Heart left ventricle (tissue), 16 donors: ENCODE data around the gene SUSD1. TPM values are rescaled to one million over a fixed set of nuclear protein-coding genes. Genes with fewer than 3 reads are reported as not detected.
A peak's percentile ranks its signal among the peaks of the same experiment; 100 is the strongest.

Source experiments
- ATAC-seq, 4 donors: fragments of 200-7000 bp; cut with Tn5 transposase; one replicate each; pipeline ENCODE4 v1.9.1; 2020 to 2022; ENCODE audit warnings: moderate library complexity in 4 of 4, mild to moderate bottlenecking in 3 of 4, moderate number of reproducible peaks in 1 of 4
- DNase-seq, 5 donors: peaks; one replicate each; pipeline ENCODE4 v3.0.0-alpha.2; 2020
- H3K27ac ChIP-seq, 12 donors: fragments of 200-600 bp; sonication (generic) in 4 of 12; one replicate each; pipeline versions ENCODE4 v1.5.0 to v1.8.0; 2016 to 2022; ENCODE audit warnings: mild to moderate bottlenecking in 2 of 12
- H3K27me3 ChIP-seq, 9 donors: fragments of 200-600 bp; sonication (generic) in 2 of 9; one replicate each; pipeline versions ENCODE4 v1.5.1 to v1.8.0; 2016 to 2022; ENCODE audit warnings: mild to moderate bottlenecking in 3 of 9
- H3K36me3 ChIP-seq, 9 donors: fragments of 200-600 bp; sonication (generic) in 2 of 9; one replicate each; pipeline versions ENCODE4 v1.5.0 to v1.8.0; 2018 to 2022; ENCODE audit warnings: mild to moderate bottlenecking in 2 of 9
- H3K4me1 ChIP-seq, 12 donors: fragments of 200-600 bp; sonication (generic) in 4 of 12; one replicate each; pipeline versions ENCODE4 v1.5.0 to v1.8.0; 2016 to 2022; ENCODE audit warnings: mild to moderate bottlenecking in 3 of 12
- H3K4me3 ChIP-seq, 12 donors: fragments of 200-600 bp; sonication (generic) in 4 of 12; one replicate each; pipeline versions ENCODE4 v1.5.0 to v1.8.0; 2017 to 2022; ENCODE audit warnings: mild to moderate bottlenecking in 9 of 12, moderate library complexity in 4 of 12
- H3K9me3 ChIP-seq, 12 donors: fragments of 200-600 bp; sonication (generic) in 4 of 12; one replicate each; pipeline versions ENCODE4 v1.5.0 to v1.8.0; 2016 to 2022; ENCODE audit warnings: mild to moderate bottlenecking in 1 of 12
- POLR2A ChIP-seq, 2 donors: fragments of 450-650 bp; IDR thresholded peaks; one replicate each; pipeline ENCODE4 v1.6.1; 2017; ENCODE audit warnings: antibody characterized with exemption in 2 of 2, mild to moderate bottlenecking in 2 of 2, moderate library complexity in 2 of 2
- WGBS, 4 donors: extraction: QIAGEN DNeasy Blood & Tissue Kit in 2 of 4; methylation state at CpG; one replicate each; pipeline versions ENCODE4 v1.1.5 to v1.1.7; 2013 to 2018; 5-methylcytosine and 5-hydroxymethylcytosine counted together
- intact Hi-C, 10 donors: fragments of 100-400 bp; cut with DNase I; formaldehyde crosslinking; loops; one replicate each; pipeline versions ENCODE4 v1.11.1 to v1.14.2; 2022
- polyA plus RNA-seq, 2 donors: library from polyadenylated mRNA; stranded (reverse); fragments of 200-250 nt; gene quantifications; one replicate each; pipeline ENCODE4 v1.2.3, GENCODE V29; 2013
- total RNA-seq, 9 donors: library from RNA; depleted of rRNA in 2 of 9; stranded (reverse); fragments of >200 nt in 2 of 9; fragmentation: NEBNext Ultra II Directional in 3 of 9; extraction: Animal tissue kit (Norgen Biotek cat#: 25700) in 3 of 9; gene quantifications; one replicate each; pipeline versions ENCODE4 v1.1.0 to v1.2.4, GENCODE V29; 2016 to 2023
- TF ChIP-seq, protein P1 (sequence below), 12 donors: fragments of 200-600 bp; sonication (generic) in 4 of 12; IDR thresholded peaks; one replicate each; pipeline versions ENCODE4 v1.5.0 to v1.8.0; 2018 to 2022; ENCODE audit warnings: antibody characterized with exemption in 12 of 12, mild to moderate bottlenecking in 5 of 12
- donor health status: ischemic (EF 13 %, LVEDD 7.1; RV severe dilation, severe dysfunction).
- donor health status: healthy with polysubstance abuse.
- donor health status: DM: no; HTN: yes; CAD: no.
- donor health status: DM: no; HTN: no; CAD: no.
- donor health status: ischemic (EF 25% LVEDD 6.9; RV normal size, moderate dysfunction).
- donor health status: ischemic (EF 25% LVEDD 5.7; RV mildly dilated, moderate dysfunction).
- donor health status: healthy.
- donor health status: DM: yes; HTN: yes; CAD: no.
- donor health status: ischemic (EF 35%, LVEDD 5.7; RV mildly dilated, moderate dysfunction).
- donor health status: nonischemic (EF 11% LVEDD 7.7; RV severe dilation, severe dysfunction).
- donor health status: DM: yes; HTN: yes; CAD: no.
- donor health status: PGD.
- donor health status: ischemic (EF 29% LVEDD 5.4; RV normal size, mild dysfunction).
- donor health status: nonischemic (EF 23%, LVEDD 6.1; RV moderate dilation, normal function).

The SUSD1 gene
- total and polyA plus RNA-seq, 11 donors = 1.0 to 22.7 (median 6.0) TPM

DNA sequence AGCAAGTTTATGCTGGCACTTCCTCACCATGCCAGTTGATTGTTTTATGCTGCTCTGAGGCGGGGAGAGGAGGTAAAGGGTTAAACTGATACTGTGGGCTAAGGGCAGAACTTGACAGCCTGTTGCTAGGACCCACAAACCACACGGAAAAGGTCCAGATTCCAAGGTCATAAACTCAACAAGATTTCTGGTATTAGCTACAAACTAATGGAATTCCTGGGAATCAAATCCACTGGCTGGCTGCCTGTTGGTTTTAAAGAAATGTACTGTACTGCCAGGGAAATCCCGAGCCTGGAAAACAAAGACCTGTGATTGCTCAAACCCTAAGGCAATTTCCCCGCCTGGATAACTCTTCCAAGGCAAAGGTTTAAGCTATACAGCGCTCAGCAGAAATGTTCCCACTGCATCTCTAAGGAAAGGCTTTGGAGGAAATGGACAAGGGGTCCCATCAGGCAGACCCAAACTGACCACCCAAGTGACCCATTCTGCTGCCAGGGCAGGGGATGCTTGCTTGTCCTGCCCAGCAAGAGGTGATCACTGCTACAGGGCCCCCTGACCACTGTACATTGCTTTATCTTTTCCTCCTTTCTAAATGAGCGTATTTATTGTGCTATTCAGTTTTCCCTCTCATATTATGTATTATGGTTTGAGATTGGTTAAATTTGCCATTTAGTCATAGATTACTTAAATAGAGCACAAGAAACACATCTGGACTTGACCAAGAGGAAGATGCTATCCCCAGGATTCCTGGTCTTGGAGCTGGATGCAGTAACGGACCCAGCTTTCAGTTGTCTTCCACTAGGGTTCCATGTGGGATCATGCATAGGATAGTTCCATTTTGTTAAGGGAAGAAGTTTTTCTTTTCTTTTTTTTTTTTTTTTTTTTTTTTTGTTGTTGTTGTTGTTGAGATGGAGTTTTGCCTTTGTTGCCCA, 124.3 kb downstream of the SUSD1 start:
- peak in 3 of 4 donors; percentile 54 to 66 (median 55) for ATAC-seq
- H3K27ac ChIP-seq = peak overlapping the region in 11 of 12 donors; percentile 7 to 86 (median 50)
- H3K36me3 ChIP-seq = no peaks in the 10 kb centered on the region
- H3K4me3 ChIP-seq = no peak overlapping the region
- peaks cover 0 to 45% (median 24%) of the 10 kb centered on the region in 12 donors for H3K4me1 ChIP-seq
- no peaks in the 10 kb centered on the region for H3K27me3 ChIP-seq
- 51 to 64% (median 60%) methylated on average over 7 of the region's 7 CpGs for WGBS, 4 donors
- DNase-seq = peak in 3 of 5 donors; percentile 44 to 60 (median 44)
- intact Hi-C loops = no loop called here
- H3K9me3 ChIP-seq = peaks cover 0 to 5% (median 0%) of the 10 kb centered on the region in 12 donors
- TF ChIP-seq, protein P1, sequence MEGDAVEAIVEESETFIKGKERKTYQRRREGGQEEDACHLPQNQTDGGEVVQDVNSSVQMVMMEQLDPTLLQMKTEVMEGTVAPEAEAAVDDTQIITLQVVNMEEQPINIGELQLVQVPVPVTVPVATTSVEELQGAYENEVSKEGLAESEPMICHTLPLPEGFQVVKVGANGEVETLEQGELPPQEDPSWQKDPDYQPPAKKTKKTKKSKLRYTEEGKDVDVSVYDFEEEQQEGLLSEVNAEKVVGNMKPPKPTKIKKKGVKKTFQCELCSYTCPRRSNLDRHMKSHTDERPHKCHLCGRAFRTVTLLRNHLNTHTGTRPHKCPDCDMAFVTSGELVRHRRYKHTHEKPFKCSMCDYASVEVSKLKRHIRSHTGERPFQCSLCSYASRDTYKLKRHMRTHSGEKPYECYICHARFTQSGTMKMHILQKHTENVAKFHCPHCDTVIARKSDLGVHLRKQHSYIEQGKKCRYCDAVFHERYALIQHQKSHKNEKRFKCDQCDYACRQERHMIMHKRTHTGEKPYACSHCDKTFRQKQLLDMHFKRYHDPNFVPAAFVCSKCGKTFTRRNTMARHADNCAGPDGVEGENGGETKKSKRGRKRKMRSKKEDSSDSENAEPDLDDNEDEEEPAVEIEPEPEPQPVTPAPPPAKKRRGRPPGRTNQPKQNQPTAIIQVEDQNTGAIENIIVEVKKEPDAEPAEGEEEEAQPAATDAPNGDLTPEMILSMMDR (IDR thresholded peaks at IDR 0.05) = no peak
- no peak for TF ChIP-seq POLR2A (IDR thresholded peaks at IDR 0.05)

DNA sequence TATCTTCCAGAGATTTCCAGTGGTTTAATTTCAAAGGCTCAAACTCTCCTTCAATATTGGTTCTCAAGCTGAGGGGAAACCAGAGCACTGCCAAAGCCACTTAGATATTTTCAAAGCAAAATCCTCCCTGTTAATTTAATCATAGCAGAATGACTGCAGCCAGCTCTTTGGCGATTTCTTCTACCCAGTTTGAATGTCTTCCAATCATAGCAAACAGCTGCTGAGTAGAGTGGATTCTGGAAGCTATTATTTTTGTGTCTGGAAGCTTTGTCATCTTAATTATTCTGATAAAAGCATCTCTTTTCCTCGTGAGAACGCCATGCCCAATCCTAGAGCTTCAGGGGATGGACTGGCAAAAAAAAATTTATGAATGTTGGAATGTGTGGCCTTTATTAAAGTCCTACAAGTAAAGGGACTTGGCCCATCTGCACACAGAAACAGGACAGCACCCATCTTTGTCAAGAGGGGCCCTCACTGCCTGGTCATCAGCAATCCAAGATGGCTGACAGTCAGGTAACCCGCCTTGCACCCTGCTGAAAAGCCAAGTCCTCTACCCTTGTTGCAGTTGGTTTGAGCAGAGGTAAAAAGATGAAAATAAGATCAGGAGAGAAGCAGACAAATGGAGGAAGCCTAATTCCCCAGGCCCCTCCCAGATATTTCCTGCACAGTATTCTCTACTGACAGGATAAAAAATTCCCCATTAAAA, 125.1 kb downstream of the SUSD1 start:
- Histone ChIP-seq H3K4me3 (no peak overlapping the region), H3K36me3 (no peaks in the 10 kb centered on the region), H3K4me1 (peaks cover 0 to 45% (median 24%) of the 10 kb centered on the region in 12 donors), H3K27ac (peak overlapping the region in 11 of 12 donors; percentile 7 to 86 (median 50)), H3K9me3 (peaks cover 0 to 5% (median 0%) of the 10 kb centered on the region in 12 donors), H3K27me3 (no peaks in the 10 kb centered on the region)
- TF ChIP-seq POLR2A (IDR thresholded peaks at IDR 0.05) = no peak
- TF ChIP-seq, protein P1 (IDR thresholded peaks at IDR 0.05) = no peak
- intact Hi-C loops = no loop called here
- WGBS, 4 donors = 37 to 55% (median 40%) methylated on average over 4 of the region's 4 CpGs
- ATAC-seq (peak in 2 of 4 donors; percentile 25 to 54), DNase-seq (no peak)

DNA sequence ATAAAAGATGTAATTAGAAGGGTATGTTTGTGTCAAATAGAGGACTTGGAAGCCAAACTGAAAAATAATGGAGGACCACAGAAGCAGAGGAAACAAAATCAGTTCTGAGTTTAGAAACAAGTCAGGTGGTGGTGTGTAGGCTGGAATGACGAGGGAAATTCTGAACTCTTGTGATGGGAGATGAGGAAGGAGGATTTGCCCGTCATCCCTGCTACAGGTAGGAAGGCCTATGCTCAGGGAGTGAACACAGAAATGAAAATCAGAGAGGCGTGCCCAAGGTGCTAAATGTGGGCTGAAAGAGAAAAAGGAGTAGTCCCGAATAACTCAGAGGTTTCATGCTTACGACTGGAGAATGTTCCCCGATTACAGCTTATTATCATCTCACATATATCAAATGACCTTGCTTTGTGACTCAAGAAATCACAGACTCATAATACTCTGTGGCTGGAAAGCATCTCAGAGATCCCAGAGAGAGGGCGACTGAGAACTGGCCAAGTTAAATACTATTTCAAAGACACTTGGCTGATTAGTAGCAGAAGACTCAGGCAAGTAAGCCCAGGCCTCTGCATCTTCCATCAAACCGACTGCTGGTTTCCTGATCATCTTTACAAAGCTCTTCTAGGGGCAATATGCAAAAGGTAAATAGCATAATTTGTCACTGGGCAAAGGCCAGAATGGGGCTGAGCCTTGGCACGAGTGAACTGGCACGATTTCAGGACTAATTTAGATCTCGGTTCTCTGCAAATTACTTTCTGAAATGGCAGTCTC, 126.0 kb downstream of the SUSD1 start:
- Histone ChIP-seq H3K4me1 (peaks cover 0 to 45% (median 24%) of the 10 kb centered on the region in 12 donors), H3K27me3 (no peaks in the 10 kb centered on the region), H3K27ac (peak overlapping the region in 10 of 12 donors; percentile 7 to 86 (median 48)), H3K4me3 (no peak overlapping the region), H3K9me3 (peaks cover 0 to 5% (median 0%) of the 10 kb centered on the region in 12 donors), H3K36me3 (no peaks in the 10 kb centered on the region)
- 41 to 47% (median 44%) methylated on average over 11 of the region's 11 CpGs for WGBS, 4 donors
- intact Hi-C loops = no loop called here
- TF ChIP-seq, protein P1 (IDR thresholded peaks at IDR 0.05) = no peak
- TF ChIP-seq POLR2A (IDR thresholded peaks at IDR 0.05) = no peak
- ATAC-seq = peak in 3 of 4 donors; percentile 36 to 60 (median 49)
- no peak for DNase-seq
